GM12878 (cell line): ENCODE measurements around the gene AFAP1L2. TPM values are rescaled to one million over a fixed set of nuclear protein-coding genes. Genes with fewer than 3 reads are reported as not detected.

Source experiments
- ATAC-seq: fragments of 200-7000 bp; cut with Tn5 transposase; 3 replicates; pipeline ENCODE4 v1.9.1; 2020; ENCODE audit warnings: mild to moderate bottlenecking, moderate library complexity
- BruUV-seq: library from RNA; stranded (reverse); fragments of 400-500 nt; replicated peaks from 2 replicates; lab custom pipeline; 2021; lab: Mats Ljungman, UMichigan
- CTCF ChIA-PET: fragments of 300-600 bp; sonication (Branson Sonifier 250); formaldehyde crosslinking; extraction: SDS; loops from one replicate; lab custom pipeline; 2021; ENCODE audit warnings: inconsistent platforms; lab: Yijun Ruan, JAX
- POLR2A ChIA-PET: fragments of 350-600 bp; formaldehyde crosslinking; extraction: SDS; loops from one replicate; lab custom pipeline; 2021; ENCODE audit warnings: inconsistent platforms; lab: Charles Lee
- RAD21 ChIA-PET: fragments of 300-600 bp; sonication (Branson Sonifier 250); formaldehyde crosslinking; loops from one replicate; lab custom pipeline; 2023; ENCODE audit warnings: antibody characterized with exemption; ENCODE audit not compliant: unreplicated experiment; lab: Charles Lee
- SMC1A ChIA-PET: fragments of 300-600 bp; sonication (Branson Sonifier 250); formaldehyde crosslinking; loops from one replicate; lab custom pipeline; 2023; ENCODE audit not compliant: unreplicated experiment, uncharacterized antibody; lab: Charles Lee
- DNase-seq: peaks from one replicate; pipeline ENCODE4 v3.0.0-alpha.2; 2011; ENCODE audit warnings: low read depth, low spot score
- FAIRE-seq: peaks from 3 replicates; lab custom pipeline; 2011; peaks lifted over from hg19 to GRCh38; lab: Jason Lieb, UNC
- H2AFZ ChIP-seq: 2 replicates; pipeline ENCODE4 v1.6.0; 2011; ENCODE audit warnings: low read depth, low read length, control low read depth; ENCODE audit not compliant: control insufficient read depth
- H3K27ac ChIP-seq: 2 replicates; pipeline ENCODE4 v1.5.1; 2011; ENCODE audit warnings: control low read depth; ENCODE audit not compliant: control insufficient read depth, insufficient read depth
- H3K27me3 ChIP-seq, 2 experiments: replicated peaks in 1 of 2; 2 replicates each; pipeline versions ENCODE4 v1.6.0 to v1.6.1; 2011; ENCODE audit warnings: low read length in 1 of 2; ENCODE audit not compliant: control insufficient read depth in 2 of 2, insufficient read depth in 2 of 2
- H3K36me3 ChIP-seq, 2 experiments: 2 replicates each; pipeline ENCODE4 v1.5.1; 2011; ENCODE audit warnings: low read length in 1 of 2; ENCODE audit not compliant: control insufficient read depth in 2 of 2, insufficient read depth in 2 of 2
- H3K4me1 ChIP-seq: 2 replicates; pipeline ENCODE4 v1.6.1; 2011; ENCODE audit warnings: mild to moderate bottlenecking, low read length, moderate library complexity, mixed read lengths; ENCODE audit not compliant: control insufficient read depth, insufficient read depth
- H3K4me2 ChIP-seq: 2 replicates; pipeline ENCODE4 v1.6.0; 2011; ENCODE audit warnings: control low read depth; ENCODE audit not compliant: control insufficient read depth, insufficient read depth
- H3K4me3 ChIP-seq: fragments of 200-600 bp; sonication (generic); 2 replicates; pipeline ENCODE4 v1.5.1; 2016
- H3K79me2 ChIP-seq: 2 replicates; pipeline ENCODE4 v1.6.0; 2011; ENCODE audit warnings: low read length; ENCODE audit not compliant: control insufficient read depth, insufficient read depth
- H3K9ac ChIP-seq: 2 replicates; pipeline ENCODE4 v1.8.0; 2011; ENCODE audit warnings: low read length, control low read depth, mixed read lengths; ENCODE audit not compliant: control insufficient read depth, insufficient read depth
- H3K9me3 ChIP-seq: replicated peaks from 3 replicates; pipeline ENCODE4 v1.5.1; 2011; ENCODE audit warnings: mild to moderate bottlenecking, low read length; ENCODE audit not compliant: control insufficient read depth, insufficient read depth
- H4K20me1 ChIP-seq: 2 replicates; pipeline ENCODE4 v1.6.0; 2011; ENCODE audit not compliant: control insufficient read depth, insufficient read depth
- BCL3 ChIP-seq: IDR thresholded peaks from 2 replicates; pipeline ENCODE4 v1.6.1; 2011; ENCODE audit warnings: borderline replicate concordance, low read depth, mild to moderate bottlenecking, moderate library complexity, low read length; ENCODE audit not compliant: insufficient read depth, poor library complexity, severe bottlenecking
- BHLHE40 ChIP-seq, 2 experiments: fragments of 450-650 bp in 1 of 2; IDR thresholded peaks; 2 replicates each; pipeline ENCODE4 v1.6.1; 2011 to 2017; ENCODE audit warnings: low read depth in 2 of 2, borderline replicate concordance in 1 of 2, improper control_type of control experiment in 1 of 2, low read length in 1 of 2, mild to moderate bottlenecking in 1 of 2
- BMI1 ChIP-seq: fragments of 450-650 bp; IDR thresholded peaks from 2 replicates; pipeline ENCODE4 v1.6.1; 2016; ENCODE audit warnings: mild to moderate bottlenecking, moderate library complexity, borderline replicate concordance
- BRCA1 ChIP-seq: IDR thresholded peaks from 2 replicates; pipeline ENCODE4 v1.6.1; 2011; ENCODE audit warnings: low read depth, low read length, improper control_type of control experiment
- CHD2 ChIP-seq: IDR thresholded peaks from 2 replicates; pipeline ENCODE4 v1.6.1; 2011; ENCODE audit warnings: low read depth, low read length, improper control_type of control experiment, borderline replicate concordance
- FOXK2 ChIP-seq: fragments of 450-650 bp; IDR thresholded peaks from 2 replicates; pipeline ENCODE4 v1.6.1; 2017; ENCODE audit warnings: mild to moderate bottlenecking, moderate library complexity
- HCFC1 ChIP-seq: fragments of 150-350 bp; IDR thresholded peaks from 2 replicates; pipeline ENCODE4 v1.6.1; 2014; ENCODE audit warnings: low read length
- HDAC6 ChIP-seq: fragments of 200-600 bp; sonication (generic); IDR thresholded peaks from one replicate; pipeline ENCODE4 v1.8.0; 2017; ENCODE audit warnings: antibody characterized with exemption; ENCODE audit not compliant: unreplicated experiment
- IRF4 ChIP-seq: IDR thresholded peaks from 2 replicates; pipeline ENCODE4 v1.6.1; 2011; ENCODE audit warnings: low read depth, low read length
- NFYB ChIP-seq: IDR thresholded peaks from 2 replicates; pipeline ENCODE4 v1.6.1; 2011; ENCODE audit warnings: low read depth, mild to moderate bottlenecking, low read length, improper control_type of control experiment, moderate library complexity; ENCODE audit not compliant: insufficient read depth
- PAX8 ChIP-seq: fragments of 450-650 bp; IDR thresholded peaks from 2 replicates; pipeline ENCODE4 v1.6.1; 2017; ENCODE audit warnings: mild to moderate bottlenecking, moderate library complexity
- POLR2AphosphoS2 ChIP-seq: IDR thresholded peaks from 2 replicates; pipeline ENCODE4 v1.6.1; 2011; ENCODE audit warnings: low read depth, mild to moderate bottlenecking, low read length, improper control_type of control experiment, moderate library complexity
- SMAD1 ChIP-seq: fragments of 450-650 bp; IDR thresholded peaks from 2 replicates; pipeline ENCODE4 v1.6.1; 2018; ENCODE audit warnings: mild to moderate bottlenecking, low read depth; ENCODE audit not compliant: partially characterized antibody
- SMAD5 ChIP-seq: IDR thresholded peaks from 2 replicates; pipeline ENCODE4 v1.6.1; 2016; ENCODE audit warnings: antibody characterized with exemption, low read depth
- SREBF1 ChIP-seq: IDR thresholded peaks from 2 replicates; pipeline ENCODE4 v1.6.1; 2012; ENCODE audit warnings: mild to moderate bottlenecking, low read length
- TBL1XR1 ChIP-seq: IDR thresholded peaks from 2 replicates; pipeline ENCODE4 v1.6.1; 2012; ENCODE audit warnings: low read depth, low read length, improper control_type of control experiment
- ZSCAN29 ChIP-seq: fragments of 450-650 bp; IDR thresholded peaks from 2 replicates; pipeline ENCODE4 v1.6.1; 2017; ENCODE audit warnings: mild to moderate bottlenecking, moderate library complexity
- WGBS: methylation state at CpG from one replicate; pipeline ENCODE4 v1.1.6; 2016; ENCODE audit warnings: low lambda C conversion rate; ENCODE audit not compliant: insufficient replicate concordance, insufficient coverage; ENCODE audit errors: missing lambda C conversion rate; 5-methylcytosine and 5-hydroxymethylcytosine counted together
- in situ Hi-C: fragments of 300-500 bp; cut with MboI; formaldehyde crosslinking; loops from 9 replicates; pipeline ENCODE4 v1.14.3; 2018; ENCODE audit warnings: mixed read lengths
- intact Hi-C: fragments of 100-400 bp; cut with micrococcal nuclease; formaldehyde crosslinking; loops from one replicate; pipeline ENCODE4 v1.14.2; 2022; ENCODE audit not compliant: unreplicated experiment
- polyA plus RNA-seq, 11 experiments: library from polyadenylated mRNA; depleted of rRNA in 4 of 11; unstranded in 6 of 11; stranded (reverse) in 5 of 11; fragments of >200 nt; fragmentation: Nextera tagmentation in 4 of 11; fragmentation: Illumina TruSeq in 1 of 11; extraction: Ambion mirVana in 4 of 11; extraction: Trizol in 1 of 11; gene quantifications; 1 replicate in 1 of 11; 2 replicates in 10 of 11; pipeline versions ENCODE4 v1.2.1 to v1.2.3, GENCODE V29; 2011 to 2016; ENCODE audit warnings: inconsistent platforms in 2 of 11, missing spikeins in 2 of 11, low read depth in 1 of 11
- total RNA-seq, 4 experiments: library from RNA; depleted of rRNA in 3 of 4; stranded (reverse); fragments of >200 nt in 3 of 4; fragmentation: Illumina TruSeq in 1 of 4; extraction: Trizol in 1 of 4; gene quantifications; 2 replicates each; pipeline versions ENCODE4 v1.2.1 to v1.2.3, GENCODE V29; 2013 to 2021
- TF ChIP-seq, protein P1 (sequence below): fragments of 450-650 bp; IDR thresholded peaks from 2 replicates; pipeline ENCODE4 v1.6.1; 2017; ENCODE audit warnings: mild to moderate bottlenecking, low read depth, inconsistent platforms; ENCODE audit not compliant: poor library complexity, severe bottlenecking
- TF ChIP-seq, protein P2 (sequence below): fragments of 450-650 bp; formaldehyde crosslinking; IDR thresholded peaks from 2 replicates; pipeline ENCODE4 v1.4.0; 2022; ENCODE audit warnings: mild to moderate bottlenecking, moderate library complexity

AFAP1L2 gene
- total and polyA plus RNA-seq, 10 of the 15 experiments (the other 5 are each of a cell fraction or from before 2014, with no cell fraction given), result 0.03 to 4.0 (median 0.34) TPM

DNA sequence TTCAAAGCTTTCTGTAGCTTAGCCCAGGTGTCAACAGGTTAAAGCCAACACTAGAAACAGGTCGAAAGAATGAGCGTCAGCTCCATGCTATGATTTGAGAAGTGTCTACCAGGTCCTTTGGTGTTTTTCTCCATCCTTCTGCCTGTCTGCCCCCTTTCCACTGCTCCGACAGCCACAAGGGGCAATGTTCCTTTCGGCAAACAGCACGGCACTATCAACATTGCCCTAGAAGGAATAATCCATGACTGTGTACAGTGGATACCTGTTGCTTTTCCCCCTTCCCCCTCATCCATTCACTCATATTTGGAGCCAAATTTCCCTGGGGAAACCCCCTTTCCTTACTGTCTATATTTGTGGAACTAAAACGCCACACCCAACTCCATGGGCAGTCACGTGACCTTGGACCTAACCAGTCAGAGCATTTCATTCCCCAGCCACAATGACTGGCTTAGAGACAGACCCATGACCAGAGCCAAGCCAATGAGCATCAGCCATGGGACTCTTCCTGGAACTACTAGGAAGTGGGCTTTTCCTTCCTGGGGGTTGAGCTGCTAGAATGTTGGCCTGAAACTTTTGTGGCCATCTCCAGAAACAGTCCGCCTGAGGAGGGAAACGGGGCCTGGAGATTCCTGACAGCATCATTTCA lies 51.5 kb downstream of the AFAP1L2 start:
- H3K9ac ChIP-seq, result no peak overlapping the region
- no peaks in the 10 kb centered on the region for H4K20me1 ChIP-seq
- intact Hi-C loops (no loop called here), in situ Hi-C loops (no loop called here)
- FAIRE-seq (no peak), DNase-seq (no peak), ATAC-seq (no peak)
- H3K36me3 ChIP-seq, result no peaks in the 10 kb centered on the region
- H3K27ac ChIP-seq, result no peak overlapping the region
- no peak overlapping the region for H3K4me2 ChIP-seq
- no peaks in the 10 kb centered on the region; a peak in 1 of 4 replicates for H3K27me3 ChIP-seq
- BruUV-seq, result no TSS peak
- RAD21 ChIA-PET, result no interaction called here
- SMC1A ChIA-PET, result no interaction called here
- CTCF ChIA-PET, result interaction anchor here (1.7 kb wide), 1 partner anchor 48 kb away, joined by 5 read pairs; no protein-coding TSS in a partner anchor
- WGBS, result 58% methylated on average over 9 of the region's 9 CpGs
- no peaks in the 10 kb centered on the region for H3K79me2 ChIP-seq
- H2AFZ ChIP-seq, result no peak overlapping the region
- H3K4me3 ChIP-seq, result no peak overlapping the region
- H3K9me3 ChIP-seq, result no peaks in the 10 kb centered on the region; the same call in 2 of the 3 replicates
- POLR2A ChIA-PET, result no interaction called here
- no peaks in the 10 kb centered on the region; the same call in 1 of the 2 replicates for H3K4me1 ChIP-seq
- TF ChIP-seq HCFC1, result no peak
- TF ChIP-seq, protein P1, sequence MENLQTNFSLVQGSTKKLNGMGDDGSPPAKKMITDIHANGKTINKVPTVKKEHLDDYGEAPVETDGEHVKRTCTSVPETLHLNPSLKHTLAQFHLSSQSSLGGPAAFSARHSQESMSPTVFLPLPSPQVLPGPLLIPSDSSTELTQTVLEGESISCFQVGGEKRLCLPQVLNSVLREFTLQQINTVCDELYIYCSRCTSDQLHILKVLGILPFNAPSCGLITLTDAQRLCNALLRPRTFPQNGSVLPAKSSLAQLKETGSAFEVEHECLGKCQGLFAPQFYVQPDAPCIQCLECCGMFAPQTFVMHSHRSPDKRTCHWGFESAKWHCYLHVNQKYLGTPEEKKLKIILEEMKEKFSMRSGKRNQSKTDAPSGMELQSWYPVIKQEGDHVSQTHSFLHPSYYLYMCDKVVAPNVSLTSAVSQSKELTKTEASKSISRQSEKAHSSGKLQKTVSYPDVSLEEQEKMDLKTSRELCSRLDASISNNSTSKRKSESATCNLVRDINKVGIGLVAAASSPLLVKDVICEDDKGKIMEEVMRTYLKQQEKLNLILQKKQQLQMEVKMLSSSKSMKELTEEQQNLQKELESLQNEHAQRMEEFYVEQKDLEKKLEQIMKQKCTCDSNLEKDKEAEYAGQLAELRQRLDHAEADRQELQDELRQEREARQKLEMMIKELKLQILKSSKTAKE, result no peak
- no peak for TF ChIP-seq SMAD5
- no peak for TF ChIP-seq PAX8
- TF ChIP-seq NFYB, result peak; percentile 37; the same call in 1 of the 2 replicates
- TF ChIP-seq BMI1, result no peak
- TF ChIP-seq BHLHE40 (IDR thresholded peaks at IDR 0.05; ENCODE audit: borderline replicate concordance in 1 of 2, low read depth in 2 of 2, low read length in 1 of 2), result peak in 1 of 2 experiments; percentile 54; a peak in 2 of 4 replicates
- no peak for TF ChIP-seq IRF4
- no peak for TF ChIP-seq SMAD1
- TF ChIP-seq BCL3, result no peak
- no peak for TF ChIP-seq SREBF1
- TF ChIP-seq BRCA1, result no peak
- TF ChIP-seq, protein P2, sequence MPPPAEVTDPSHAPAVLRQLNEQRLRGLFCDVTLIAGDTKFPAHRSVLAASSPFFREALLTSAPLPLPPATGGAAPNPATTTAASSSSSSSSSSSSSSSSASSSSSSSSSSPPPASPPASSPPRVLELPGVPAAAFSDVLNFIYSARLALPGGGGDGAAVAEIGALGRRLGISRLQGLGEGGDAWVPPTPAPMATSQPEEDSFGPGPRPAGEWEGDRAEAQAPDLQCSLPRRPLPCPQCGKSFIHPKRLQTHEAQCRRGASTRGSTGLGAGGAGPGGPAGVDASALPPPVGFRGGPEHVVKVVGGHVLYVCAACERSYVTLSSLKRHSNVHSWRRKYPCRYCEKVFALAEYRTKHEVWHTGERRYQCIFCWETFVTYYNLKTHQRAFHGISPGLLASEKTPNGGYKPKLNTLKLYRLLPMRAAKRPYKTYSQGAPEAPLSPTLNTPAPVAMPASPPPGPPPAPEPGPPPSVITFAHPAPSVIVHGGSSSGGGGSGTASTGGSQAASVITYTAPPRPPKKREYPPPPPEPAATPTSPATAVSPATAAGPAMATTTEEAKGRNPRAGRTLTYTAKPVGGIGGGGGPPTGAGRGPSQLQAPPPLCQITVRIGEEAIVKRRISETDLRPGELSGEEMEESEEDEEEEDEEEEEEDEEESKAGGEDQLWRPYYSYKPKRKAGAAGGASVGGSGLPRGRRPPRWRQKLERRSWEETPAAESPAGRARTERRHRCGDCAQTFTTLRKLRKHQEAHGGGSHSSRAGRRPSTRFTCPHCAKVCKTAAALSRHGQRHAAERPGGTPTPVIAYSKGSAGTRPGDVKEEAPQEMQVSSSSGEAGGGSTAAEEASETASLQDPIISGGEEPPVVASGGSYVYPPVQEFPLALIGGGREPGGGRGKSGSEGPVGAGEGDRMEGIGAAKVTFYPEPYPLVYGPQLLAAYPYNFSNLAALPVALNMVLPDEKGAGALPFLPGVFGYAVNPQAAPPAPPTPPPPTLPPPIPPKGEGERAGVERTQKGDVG (CRISPR knock-in tag), result no peak
- no peak for TF ChIP-seq HDAC6
- no peak for TF ChIP-seq FOXK2
- TF ChIP-seq POLR2AphosphoS2, result no peak
- no peak for TF ChIP-seq ZSCAN29
- no peak for TF ChIP-seq CHD2
- no peak for TF ChIP-seq TBL1XR1
